Medulla oblongata (tissue), 1 donor: ENCODE results near the gene RAB30.
"Not testable (repeated sequence)": the region's sequence is repeated elsewhere in the genome, so short reads cannot be mapped to it uniquely, and the experiment has no call there.

Source experiments
- DNase-seq: peaks from one replicate; pipeline ENCODE4 v3.0.0-alpha.2; 2015; ENCODE audit errors: extremely low spot score

RAB30 gene

DNA sequence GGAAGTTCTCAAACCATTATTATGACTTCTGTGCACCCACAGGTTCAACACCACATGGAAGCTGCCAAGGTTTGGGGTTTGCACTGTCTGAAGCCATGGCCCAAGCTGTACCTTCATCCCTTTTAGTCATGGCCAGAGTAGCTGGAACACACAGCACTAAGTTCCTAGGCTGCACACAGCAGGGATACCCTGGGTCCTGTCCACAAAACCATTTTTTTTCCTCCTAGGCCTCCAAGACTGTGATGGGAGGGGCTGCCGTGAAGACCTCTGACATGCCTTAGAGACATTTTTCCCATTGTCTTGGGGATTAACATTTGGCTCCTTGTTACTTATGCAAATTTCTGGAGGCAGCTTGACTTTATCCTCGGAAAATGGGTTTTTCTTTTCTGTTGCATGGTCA lies 127.5 kb downstream of the RAB30 start:
- no peak for DNase-seq

DNA sequence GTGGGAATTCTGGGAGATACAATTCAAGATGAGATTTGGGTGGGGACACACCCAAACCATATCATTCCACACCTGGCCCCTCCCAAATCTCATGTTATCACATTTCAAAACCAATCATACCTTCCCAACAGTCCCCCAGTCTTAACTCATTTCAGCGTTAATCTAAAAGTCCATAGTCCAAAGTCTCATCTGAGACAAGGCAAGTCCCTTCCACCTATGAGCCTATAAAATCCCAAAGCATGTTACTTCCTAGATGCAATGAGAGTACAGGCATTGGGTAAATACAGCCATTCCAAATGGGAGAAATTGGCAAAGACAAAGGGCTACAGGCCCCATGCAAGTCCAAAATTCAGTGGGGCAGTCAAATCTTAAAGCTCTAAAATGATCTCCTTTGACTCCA lies 128.3 kb downstream of the RAB30 start:
- DNase-seq: not testable (repeated sequence)

DNA sequence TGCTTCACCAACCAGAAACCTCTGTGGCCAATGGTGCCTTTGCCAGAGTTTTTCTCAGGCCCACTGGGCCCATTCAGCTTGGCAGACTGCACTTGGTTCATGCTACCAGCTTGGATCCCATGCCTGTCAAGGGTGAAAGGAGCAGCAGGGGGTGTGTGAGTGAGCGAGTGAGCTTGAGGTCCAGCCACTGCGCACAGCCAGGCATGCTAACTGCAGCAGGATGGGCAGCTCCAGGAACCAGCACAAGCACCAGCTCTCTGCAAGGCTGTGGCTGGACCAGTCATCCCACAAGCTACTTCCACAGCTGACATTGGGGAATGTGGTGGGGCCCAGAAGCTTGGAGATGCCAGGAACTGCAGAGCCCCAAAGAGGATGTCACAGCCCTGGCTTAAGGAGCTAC lies 129.3 kb downstream of the RAB30 start:
- no peak for DNase-seq

DNA sequence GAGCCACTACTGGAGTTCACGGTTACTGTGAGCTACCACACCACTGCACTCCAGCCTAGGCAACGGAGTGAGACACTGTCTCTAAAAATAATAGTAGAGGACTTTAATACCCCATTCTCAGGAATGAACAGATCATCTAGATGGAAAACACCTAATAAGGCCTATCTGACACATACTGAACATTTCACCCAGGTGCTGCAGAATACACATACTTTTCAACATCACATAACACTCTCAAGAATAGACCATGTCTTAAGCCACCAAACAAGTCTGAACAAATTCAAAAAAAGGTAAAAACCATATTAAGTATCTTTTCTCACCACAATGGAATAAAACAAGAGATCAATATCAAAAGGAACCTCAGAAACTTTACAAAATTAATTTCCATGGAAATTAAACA lies 132.2 kb downstream of the RAB30 start:
- no peak for DNase-seq

DNA sequence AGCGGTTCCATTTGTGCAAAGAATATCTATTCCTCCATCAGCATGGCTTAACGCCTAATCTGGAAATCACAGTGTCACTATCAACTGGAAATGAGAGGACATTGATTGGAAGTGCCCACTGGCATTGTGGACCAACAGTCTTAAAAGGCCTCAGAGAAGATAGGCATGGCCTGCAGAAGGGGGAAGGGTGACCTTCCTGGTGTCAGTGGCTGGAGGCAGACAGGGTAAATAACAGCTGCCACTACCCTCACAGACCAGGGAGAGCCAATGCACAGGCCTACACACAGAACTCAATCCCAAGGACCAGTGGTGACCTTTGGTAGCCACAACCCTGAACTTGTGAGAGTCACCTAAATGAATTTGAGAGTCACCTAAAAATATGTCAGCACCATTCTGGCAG lies 134.1 kb downstream of the RAB30 start:
- DNase-seq: no peak

DNA sequence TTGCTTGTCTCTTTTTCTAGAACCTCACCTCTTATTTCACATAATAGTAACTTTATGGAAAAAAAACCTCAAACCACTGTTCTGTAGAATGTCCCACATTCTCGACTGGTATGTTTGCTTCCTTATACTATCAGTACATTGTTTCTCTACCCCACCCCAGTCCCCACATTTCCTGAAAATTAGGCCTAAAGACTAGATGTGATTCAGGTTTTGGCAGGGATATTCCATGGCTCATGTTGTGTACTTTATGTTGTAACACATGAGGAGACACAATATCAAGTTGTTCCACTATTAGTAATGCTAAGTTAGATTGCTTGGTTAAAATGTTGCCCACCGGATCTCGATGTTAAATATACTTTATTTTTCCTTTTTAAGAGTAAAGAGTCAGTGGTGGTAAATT lies 135.4 kb downstream of the RAB30 start:
- DNase-seq: no peak

DNA sequence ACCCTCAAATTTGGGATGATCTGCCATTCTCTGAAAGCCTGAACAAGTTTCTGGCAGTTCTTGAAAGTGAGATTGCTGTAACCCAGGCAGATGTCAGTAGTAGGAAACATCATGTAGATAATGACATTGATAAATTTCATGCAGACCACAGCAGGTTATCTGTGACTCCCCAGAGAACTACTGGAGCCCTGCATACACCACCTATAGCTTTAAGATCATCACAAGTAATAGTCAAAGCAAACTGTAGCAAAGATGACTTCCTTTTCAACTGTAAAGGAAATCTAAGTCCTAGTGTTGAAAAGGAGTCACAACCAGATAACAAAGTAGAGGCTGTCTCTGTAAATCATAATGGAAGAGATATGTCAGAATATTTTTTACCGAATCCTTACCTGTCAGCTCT lies 139.1 kb downstream of the RAB30 start:
- no peak for DNase-seq

DNA sequence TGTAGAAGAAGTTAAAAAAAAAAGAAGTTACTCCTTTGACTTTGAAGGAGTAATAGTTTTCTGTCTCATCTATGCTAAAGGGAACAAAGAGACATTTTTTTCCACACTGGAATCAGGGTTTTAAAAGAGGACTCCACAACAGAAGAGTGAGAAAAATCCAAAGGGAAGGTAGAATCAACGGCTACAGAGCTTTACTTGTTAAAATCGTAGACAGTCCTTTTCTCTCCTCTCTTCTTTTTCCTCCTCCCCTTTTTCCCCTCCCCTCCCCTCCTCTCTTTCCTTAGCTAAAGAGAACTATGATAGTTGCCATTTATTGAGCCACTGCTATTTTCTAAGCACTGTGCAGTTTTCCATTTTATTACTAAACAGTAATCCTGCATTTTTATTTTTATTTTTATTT lies 141.0 kb downstream of the RAB30 start:
- no peak for DNase-seq

DNA sequence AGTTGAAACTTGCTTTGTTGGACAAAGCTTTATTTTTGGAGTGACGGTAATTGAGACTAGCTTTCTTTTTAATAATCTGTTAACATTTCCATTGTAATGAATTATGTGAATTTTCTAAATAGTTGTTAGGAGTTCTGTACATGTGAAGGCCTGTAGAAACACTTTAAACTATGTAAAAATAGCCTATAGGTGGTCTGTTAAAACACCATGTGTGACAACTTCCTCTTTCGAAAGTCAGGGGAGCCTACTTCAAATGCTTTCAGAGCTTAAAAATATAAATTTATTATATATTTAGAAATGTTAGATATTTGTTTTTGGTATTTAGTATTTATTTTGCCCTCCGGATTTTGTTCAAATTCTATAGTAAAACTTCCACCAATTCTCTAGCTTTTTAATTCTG lies 141.5 kb downstream of the RAB30 start:
- DNase-seq: no peak

DNA sequence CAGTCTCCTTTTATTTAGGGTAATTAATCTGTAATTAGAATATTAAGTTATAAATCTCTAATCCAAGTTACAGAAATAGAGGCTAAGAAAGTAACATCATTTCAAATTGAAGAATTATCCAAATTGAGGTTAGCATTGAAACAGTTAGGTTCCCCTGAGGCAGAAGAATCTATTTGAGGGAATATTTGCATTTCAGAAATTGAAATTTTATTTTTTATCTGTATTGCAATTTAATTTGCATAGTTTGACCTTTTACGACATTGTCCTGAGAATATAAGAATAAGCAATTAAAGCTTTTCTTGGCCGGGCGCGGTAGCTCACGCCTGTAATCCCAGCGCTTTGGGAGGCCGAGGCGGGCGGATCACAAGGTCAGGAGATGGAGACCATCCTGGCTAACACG lies 142.6 kb downstream of the RAB30 start:
- no peak for DNase-seq

DNA sequence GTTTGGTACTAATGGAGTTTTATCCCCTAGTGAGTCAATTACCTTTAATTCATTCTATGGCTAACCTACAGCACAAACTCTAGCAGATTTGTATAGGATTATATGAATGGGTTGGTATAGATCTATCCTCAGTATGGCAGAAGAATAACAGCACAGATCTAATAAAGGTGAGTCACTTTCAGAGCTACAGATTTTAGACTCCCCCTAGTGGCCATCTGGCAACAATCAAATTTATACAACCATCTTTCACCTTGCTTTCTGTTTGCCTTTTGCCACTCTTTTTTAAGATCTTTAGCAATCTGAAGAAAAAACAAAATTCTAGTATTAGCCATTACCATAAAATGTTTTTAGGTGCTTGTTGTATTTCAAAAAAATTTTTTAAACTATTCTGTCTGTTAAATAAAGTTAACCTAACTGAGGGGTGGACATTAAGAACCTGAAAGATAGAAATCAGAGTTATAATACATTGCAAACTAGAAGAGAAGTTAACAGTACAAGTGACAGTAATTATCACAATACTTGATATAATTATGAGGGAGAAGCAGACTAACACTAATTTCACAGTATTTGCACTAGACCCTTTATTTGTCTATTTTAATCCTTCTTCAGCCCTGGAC lies 144.3 kb downstream of the RAB30 start:
- DNase-seq: peak; percentile 73

DNA sequence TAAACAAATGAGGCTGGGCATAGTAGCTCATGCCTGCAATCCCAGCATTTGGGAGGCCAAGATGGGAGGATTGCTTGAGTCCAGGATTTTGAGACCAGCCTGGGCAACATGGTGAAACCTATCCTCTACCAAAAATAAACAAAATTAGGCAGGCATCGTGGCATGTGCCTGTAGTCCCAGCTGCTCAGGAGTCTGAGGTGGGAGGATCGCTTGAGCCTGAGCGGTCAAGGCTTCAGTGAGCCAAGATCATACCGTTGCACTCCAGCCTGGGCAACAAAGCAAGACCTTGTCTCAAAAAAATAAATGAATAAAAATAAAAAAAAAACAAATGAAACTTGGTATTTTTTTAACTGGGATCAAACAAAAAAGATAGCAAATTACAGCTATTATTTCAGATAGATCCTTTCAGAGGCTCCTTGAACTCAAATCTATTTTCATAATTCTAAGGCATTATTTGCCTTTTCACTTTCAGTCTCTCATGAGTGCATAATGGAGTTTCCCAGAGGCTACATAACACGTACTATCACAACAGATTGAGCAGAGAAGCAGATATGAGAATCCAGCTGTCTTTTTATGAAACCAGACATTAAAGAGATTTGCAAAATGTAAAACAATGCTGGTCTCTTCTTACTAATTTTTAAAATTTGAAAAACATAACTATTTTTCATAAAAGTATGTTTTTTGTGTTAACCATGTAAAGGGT lies 147.0 kb downstream of the RAB30 start:
- no peak for DNase-seq
